IMR-90 (cell line): ENCODE data around the gene TEX50. TPM values are rescaled to one million over a fixed set of nuclear protein-coding genes. Genes with fewer than 3 reads are reported as not detected.
"Not testable (repeated sequence)": the region's sequence is repeated elsewhere in the genome, so short reads cannot be mapped to it uniquely, and the experiment has no call there.

ENCODE experiments used
- ATAC-seq: fragments of 200-7000 bp; cut with Tn5 transposase; 2 replicates; pipeline ENCODE4 v1.9.1; 2020; ENCODE audit warnings: low read depth, mild to moderate bottlenecking, moderate library complexity
- BruUV-seq: library from RNA; stranded (reverse); fragments of 400-500 nt; replicated peaks from 2 replicates; lab custom pipeline; 2021; lab: Mats Ljungman, UMichigan
- CTCF ChIA-PET: fragments of 300-600 bp; formaldehyde crosslinking; extraction: SDS; loops from one replicate; lab custom pipeline; 2021; ENCODE audit warnings: antibody characterized with exemption; lab: Yijun Ruan, JAX
- POLR2A ChIA-PET: fragments of 300-600 bp; sonication (Branson Sonifier 250); formaldehyde crosslinking; loops from one replicate; lab custom pipeline; 2022; ENCODE audit warnings: antibody characterized with exemption; ENCODE audit not compliant: unreplicated experiment; lab: Charles Lee
- DNase-seq: peaks from one replicate; pipeline ENCODE4 v3.0.0; 2013
- H2AFZ ChIP-seq: replicated peaks from 2 replicates; pipeline ENCODE3; 2013; ENCODE audit warnings: low read length, mild to moderate bottlenecking; ENCODE audit not compliant: poor library complexity
- H2AK5ac ChIP-seq: 2 replicates; pipeline ENCODE4 v1.6.1; 2013; ENCODE audit warnings: low read depth, low read length, inconsistent platforms
- H2AK9ac ChIP-seq: replicated peaks from 2 replicates; pipeline ENCODE3; 2013; ENCODE audit warnings: mild to moderate bottlenecking, low read depth, low read length, moderate library complexity; ENCODE audit not compliant: poor library complexity
- H2BK120ac ChIP-seq: 2 replicates; pipeline ENCODE4 v1.6.1; 2013; ENCODE audit warnings: low read depth, low read length, inconsistent platforms
- H2BK15ac ChIP-seq: 3 replicates; pipeline ENCODE4 v1.6.1; 2013; ENCODE audit warnings: low read depth, low read length, inconsistent platforms
- H2BK20ac ChIP-seq: 2 replicates; pipeline ENCODE4 v1.6.1; 2013; ENCODE audit warnings: low read depth, mild to moderate bottlenecking, inconsistent platforms, low read length, moderate library complexity
- H2BK5ac ChIP-seq: 2 replicates; pipeline ENCODE4 v1.6.1; 2013; ENCODE audit warnings: mild to moderate bottlenecking, low read depth, low read length, inconsistent platforms; ENCODE audit not compliant: poor library complexity, severe bottlenecking
- H3K14ac ChIP-seq: replicated peaks from 2 replicates; pipeline ENCODE4 v1.6.1; 2013; ENCODE audit warnings: low read depth, low read length, inconsistent platforms
- H3K18ac ChIP-seq: 2 replicates; pipeline ENCODE4 v1.6.1; 2013; ENCODE audit warnings: low read depth, low read length, control low read depth
- H3K23ac ChIP-seq: 2 replicates; pipeline ENCODE4 v1.6.1; 2013; ENCODE audit warnings: low read depth, low read length, inconsistent platforms
- H3K27ac ChIP-seq: 2 replicates; pipeline ENCODE4 v1.5.1; 2013; ENCODE audit warnings: mild to moderate bottlenecking, control low read depth, low read length; ENCODE audit not compliant: insufficient read depth
- H3K27me3 ChIP-seq: 2 replicates; pipeline ENCODE4 v1.6.1; 2013; ENCODE audit warnings: low read length; ENCODE audit not compliant: control insufficient read depth, insufficient read depth
- H3K36me3 ChIP-seq: 2 replicates; pipeline ENCODE4 v1.6.1; 2013; ENCODE audit warnings: low read length, mixed read lengths; ENCODE audit not compliant: control insufficient read depth, insufficient read depth
- H3K4ac ChIP-seq: 2 replicates; pipeline ENCODE4 v1.6.1; 2013; ENCODE audit warnings: low read depth, low read length, inconsistent platforms
- H3K4me1 ChIP-seq: 2 replicates; pipeline ENCODE4 v1.6.1; 2013; ENCODE audit warnings: low read length, mixed read lengths; ENCODE audit not compliant: control insufficient read depth, insufficient read depth
- H3K4me2 ChIP-seq: 2 replicates; pipeline ENCODE4 v1.6.1; 2013; ENCODE audit warnings: low read depth, mild to moderate bottlenecking, control low read depth, low read length, moderate library complexity
- H3K4me3 ChIP-seq: 2 replicates; pipeline ENCODE4 v1.5.1; 2013; ENCODE audit warnings: low read depth, mild to moderate bottlenecking, control low read depth, low read length, moderate library complexity; ENCODE audit not compliant: insufficient read depth
- H3K56ac ChIP-seq: 2 replicates; pipeline ENCODE4 v1.6.1; 2013; ENCODE audit warnings: low read length, inconsistent platforms; ENCODE audit not compliant: insufficient read depth; ENCODE audit errors: extremely low read depth
- H3K79me1 ChIP-seq, 2 experiments: 2 replicates each; pipeline ENCODE4 v1.6.1; 2013; ENCODE audit warnings: low read length in 2 of 2, inconsistent platforms in 1 of 2, low read depth in 1 of 2
- H3K9ac ChIP-seq: 2 replicates; pipeline ENCODE4 v1.6.1; 2013; ENCODE audit warnings: low read depth, low read length, control low read depth
- H3K9me1 ChIP-seq: 2 replicates; pipeline ENCODE4 v1.6.1; 2013; ENCODE audit warnings: low read length, inconsistent platforms; ENCODE audit not compliant: insufficient read depth
- H3K9me3 ChIP-seq: 2 replicates; pipeline ENCODE4 v1.6.1; 2013; ENCODE audit warnings: low read length; ENCODE audit not compliant: control insufficient read depth, insufficient read depth
- H4K20me1 ChIP-seq: 2 replicates; pipeline ENCODE4 v1.6.1; 2013; ENCODE audit warnings: low read length, inconsistent platforms; ENCODE audit not compliant: insufficient read depth
- H4K5ac ChIP-seq: 2 replicates; pipeline ENCODE4 v1.6.1; 2013; ENCODE audit warnings: mild to moderate bottlenecking, low read depth, low read length, control low read depth
- H4K8ac ChIP-seq, 2 experiments: 2 replicates each; pipeline ENCODE4 v1.6.1; 2013; ENCODE audit warnings: low read depth in 2 of 2, low read length in 2 of 2, control low read depth in 1 of 2, inconsistent platforms in 1 of 2
- H4K91ac ChIP-seq: 2 replicates; pipeline ENCODE4 v1.6.1; 2013; ENCODE audit warnings: low read depth, low read length, inconsistent platforms; ENCODE audit not compliant: insufficient read depth
- BHLHE40 ChIP-seq: fragments of 150-350 bp; IDR thresholded peaks from 2 replicates; pipeline ENCODE4 v1.6.1; 2016; ENCODE audit warnings: mild to moderate bottlenecking, low read depth, low read length
- CEBPB ChIP-seq: IDR thresholded peaks from 2 replicates; pipeline ENCODE4 v1.6.1; 2012; ENCODE audit warnings: low read depth, low read length, improper control_type of control experiment
- CHD1 ChIP-seq: IDR thresholded peaks from 2 replicates; pipeline ENCODE4 v1.6.1; 2012; ENCODE audit warnings: low read depth, low read length, improper control_type of control experiment
- MAFK ChIP-seq: IDR thresholded peaks from 2 replicates; pipeline ENCODE4 v1.6.1; 2012; ENCODE audit warnings: low read depth, low read length, improper control_type of control experiment
- MAZ ChIP-seq: IDR thresholded peaks from 2 replicates; pipeline ENCODE4 v1.6.1; 2012; ENCODE audit warnings: low read depth, mild to moderate bottlenecking, low read length, improper control_type of control experiment, moderate library complexity, borderline replicate concordance
- POLR2A ChIP-seq: IDR thresholded peaks from 2 replicates; pipeline ENCODE4 v1.6.1; 2012; ENCODE audit warnings: mild to moderate bottlenecking, low read depth, low read length
- RAD21 ChIP-seq: IDR thresholded peaks from 2 replicates; pipeline ENCODE4 v1.6.1; 2012; ENCODE audit warnings: low read length, improper control_type of control experiment
- RCOR1 ChIP-seq: IDR thresholded peaks from 2 replicates; pipeline ENCODE4 v1.6.1; 2012; ENCODE audit warnings: mild to moderate bottlenecking, low read length, improper control_type of control experiment; ENCODE audit not compliant: insufficient replicate concordance
- RFX5 ChIP-seq: IDR thresholded peaks from 2 replicates; pipeline ENCODE4 v1.8.0; 2012; ENCODE audit warnings: low read depth, mild to moderate bottlenecking, low read length, moderate library complexity
- SMC3 ChIP-seq: fragments of 150-350 bp; IDR thresholded peaks from 2 replicates; pipeline ENCODE4 v1.6.1; 2016; ENCODE audit warnings: low read depth, mild to moderate bottlenecking, antibody characterized with exemption, low read length, moderate library complexity
- WGBS, 2 experiments: methylation state at CpG; one replicate each; pipeline versions ENCODE4 v1.1.5 to v1.1.7; 2013; ENCODE audit warnings: missing lambda C conversion rate in 2 of 2; ENCODE audit not compliant: insufficient read length in 1 of 2; ENCODE audit errors: extremely low coverage in 2 of 2; 5-methylcytosine and 5-hydroxymethylcytosine counted together
- dilution Hi-C: fragments of 300-500 bp; cut with HindIII; formaldehyde crosslinking; loops from one replicate; pipeline ENCODE4 v1.14.3; 2018; ENCODE audit warnings: low sequenced_read_pairs; ENCODE audit not compliant: unreplicated experiment
- in situ Hi-C: fragments of 300-500 bp; cut with MboI; formaldehyde crosslinking; loops from 3 replicates; pipeline ENCODE4 v1.14.3; 2019; ENCODE audit warnings: low sequenced_read_pairs, inconsistent platforms, mixed read lengths
- intact Hi-C: fragments of 100-400 bp; cut with micrococcal nuclease; formaldehyde crosslinking; loops from 2 replicates; pipeline ENCODE4 v1.10.0; 2022
- polyA plus RNA-seq, 3 experiments: library from polyadenylated mRNA; depleted of rRNA; stranded (reverse); fragments of >200 nt; gene quantifications; 2 replicates each; pipeline ENCODE4 v1.2.3, GENCODE V29; 2012; ENCODE audit warnings: low replicate concordance in 1 of 3
- total RNA-seq: library from RNA; depleted of rRNA; stranded (reverse); fragments of >200 nt; gene quantifications from 2 replicates; pipeline ENCODE4 v1.2.3, GENCODE V29; 2012
- TF ChIP-seq, protein P1 (sequence below): fragments of 150-350 bp; IDR thresholded peaks from 2 replicates; pipeline ENCODE4 v1.6.1; 2016; ENCODE audit warnings: low read depth, mild to moderate bottlenecking, low read length, moderate library complexity, borderline replicate concordance

TEX50 gene
- total and polyA plus RNA-seq, 2 of the 4 experiments (the other 2 are of a cell fraction), result not detected

DNA sequence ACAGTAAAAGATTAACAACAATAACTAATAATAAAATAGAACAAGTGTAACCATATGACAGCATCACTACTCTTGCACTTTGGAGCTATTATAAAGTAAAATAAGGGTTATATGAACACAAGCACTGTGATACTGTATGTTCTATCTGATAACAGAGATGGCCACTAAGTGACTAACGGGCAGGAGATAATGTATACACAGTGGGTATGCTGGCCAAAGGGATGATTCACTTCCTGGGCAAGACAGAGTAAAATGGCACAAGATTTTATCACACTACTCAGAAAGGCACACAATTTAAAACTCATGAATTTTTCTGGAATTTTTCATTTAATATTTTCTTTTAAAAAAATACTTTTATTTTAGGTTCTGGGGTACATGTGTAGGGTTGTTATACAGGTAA lies 44.6 kb upstream of the TEX50 start:
- no peak overlapping the region for H2AFZ ChIP-seq
- POLR2A ChIA-PET, result no interaction called here

DNA sequence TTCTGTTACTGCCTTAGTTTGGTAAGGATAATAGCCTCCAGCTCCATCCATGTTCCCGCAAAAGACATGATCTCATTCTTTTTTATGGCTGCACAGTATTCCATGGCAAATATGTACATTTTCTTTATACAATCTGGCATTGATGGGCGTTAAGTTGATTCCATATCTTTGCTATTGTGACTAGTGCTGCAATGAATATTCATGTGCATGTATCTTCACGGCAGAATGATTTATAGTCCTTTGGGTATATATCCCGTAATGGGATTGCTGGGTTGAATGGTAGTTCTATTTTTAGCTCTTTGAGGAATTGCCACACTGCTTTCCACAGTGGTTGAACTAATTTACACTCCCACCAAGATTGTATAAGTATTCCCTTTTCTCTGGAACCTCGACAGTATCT lies 44.0 kb upstream of the TEX50 start:
- H2BK20ac ChIP-seq, H2AFZ ChIP-seq, H2BK120ac ChIP-seq, H3K79me1 ChIP-seq, H2AK5ac ChIP-seq, H3K9me1 ChIP-seq, H3K4me2 ChIP-seq, H3K23ac ChIP-seq, H3K36me3 ChIP-seq, intact Hi-C loops, H3K56ac ChIP-seq, H2BK5ac ChIP-seq, H2BK15ac ChIP-seq, dilution Hi-C loops, H3K9me3 ChIP-seq, H2AK9ac ChIP-seq, H3K4ac ChIP-seq, POLR2A ChIA-PET, H4K8ac ChIP-seq, H3K18ac ChIP-seq, H3K9ac ChIP-seq, BruUV-seq, CTCF ChIA-PET, H4K5ac ChIP-seq, H3K4me3 ChIP-seq, H4K20me1 ChIP-seq, H4K91ac ChIP-seq, ATAC-seq, DNase-seq, H3K4me1 ChIP-seq, H3K27me3 ChIP-seq, in situ Hi-C loops, H3K27ac ChIP-seq, H3K14ac ChIP-seq: not testable (repeated sequence)
- WGBS, 2 experiments, result no CpG with 5 or more reads among the region's 5 CpGs

More for the DNA sequence above, 44.6 kb upstream of the TEX50 start:
- Histone ChIP-seq H2AK5ac (no peak overlapping the region), H3K4me3 (no peak overlapping the region), H2BK120ac (no peak overlapping the region), H3K23ac (no peak overlapping the region), H2BK15ac (no peak overlapping the region), H4K91ac (no peak overlapping the region), H3K27me3 (no peaks in the 10 kb centered on the region), H3K56ac (no peak overlapping the region), H3K9ac (no peak overlapping the region), H3K4me2 (no peak overlapping the region), H2BK5ac (no peak overlapping the region), H4K5ac (no peak overlapping the region), H3K9me3 (no peaks in the 10 kb centered on the region), H3K79me1 (no peaks in the 10 kb centered on the region), H3K9me1 (no peaks in the 10 kb centered on the region), H3K27ac (no peak overlapping the region), H2AK9ac (no peak overlapping the region), H4K20me1 (no peaks in the 10 kb centered on the region), H4K8ac (no peak overlapping the region), H3K14ac (no peak overlapping the region), H3K36me3 (no peaks in the 10 kb centered on the region), H3K4ac (no peak overlapping the region), H2BK20ac (no peak overlapping the region), H3K4me1 (no peaks in the 10 kb centered on the region), H3K18ac (no peak overlapping the region)
- DNase-seq, result no peak
- in situ Hi-C loops, result no loop called here
- CTCF ChIA-PET, result no interaction called here
- WGBS, 2 experiments, result no CpG with 5 or more reads among the region's 1 CpG
- ATAC-seq, result no peak
- intact Hi-C loops, result no loop called here
- no TSS peak for BruUV-seq
- TF ChIP-seq CEBPB (no peak), MAZ (no peak), BHLHE40 (no peak), RCOR1 (no peak), RFX5 (no peak), RAD21 (no peak), CHD1 (no peak), POLR2A (no peak), SMC3 (no peak), MAFK (no peak)
- TF ChIP-seq, protein P1, sequence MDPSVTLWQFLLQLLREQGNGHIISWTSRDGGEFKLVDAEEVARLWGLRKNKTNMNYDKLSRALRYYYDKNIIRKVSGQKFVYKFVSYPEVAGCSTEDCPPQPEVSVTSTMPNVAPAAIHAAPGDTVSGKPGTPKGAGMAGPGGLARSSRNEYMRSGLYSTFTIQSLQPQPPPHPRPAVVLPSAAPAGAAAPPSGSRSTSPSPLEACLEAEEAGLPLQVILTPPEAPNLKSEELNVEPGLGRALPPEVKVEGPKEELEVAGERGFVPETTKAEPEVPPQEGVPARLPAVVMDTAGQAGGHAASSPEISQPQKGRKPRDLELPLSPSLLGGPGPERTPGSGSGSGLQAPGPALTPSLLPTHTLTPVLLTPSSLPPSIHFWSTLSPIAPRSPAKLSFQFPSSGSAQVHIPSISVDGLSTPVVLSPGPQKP, result no peak
- dilution Hi-C loops, result no loop called here
